Left renal pelvis (tissue), 4 donors: ENCODE measurements around the gene ATAD3C. TPM values are rescaled to one million over a fixed set of nuclear protein-coding genes. Genes with fewer than 3 reads are reported as not detected.
"Not testable (repeated sequence)": the region's sequence is repeated elsewhere in the genome, so short reads cannot be mapped to it uniquely, and the experiment has no call there.

Experiments used
- DNase-seq, 4 donors: peaks; one replicate each; pipeline ENCODE4 v3.0.0-alpha.2; 2013; ENCODE audit warnings: low read depth in 4 of 4, low spot score in 3 of 4
- polyA plus RNA-seq, 4 donors: library from polyadenylated mRNA; unstranded; fragments of 120-200 nt; gene quantifications; one replicate each; pipeline ENCODE4 v1.2.1, GENCODE V29; 2013; ENCODE audit not compliant: insufficient read length in 4 of 4

ATAD3C gene
- polyA plus RNA-seq, 4 donors: 0.41 to 4.7 (median 1.9) TPM

DNA sequence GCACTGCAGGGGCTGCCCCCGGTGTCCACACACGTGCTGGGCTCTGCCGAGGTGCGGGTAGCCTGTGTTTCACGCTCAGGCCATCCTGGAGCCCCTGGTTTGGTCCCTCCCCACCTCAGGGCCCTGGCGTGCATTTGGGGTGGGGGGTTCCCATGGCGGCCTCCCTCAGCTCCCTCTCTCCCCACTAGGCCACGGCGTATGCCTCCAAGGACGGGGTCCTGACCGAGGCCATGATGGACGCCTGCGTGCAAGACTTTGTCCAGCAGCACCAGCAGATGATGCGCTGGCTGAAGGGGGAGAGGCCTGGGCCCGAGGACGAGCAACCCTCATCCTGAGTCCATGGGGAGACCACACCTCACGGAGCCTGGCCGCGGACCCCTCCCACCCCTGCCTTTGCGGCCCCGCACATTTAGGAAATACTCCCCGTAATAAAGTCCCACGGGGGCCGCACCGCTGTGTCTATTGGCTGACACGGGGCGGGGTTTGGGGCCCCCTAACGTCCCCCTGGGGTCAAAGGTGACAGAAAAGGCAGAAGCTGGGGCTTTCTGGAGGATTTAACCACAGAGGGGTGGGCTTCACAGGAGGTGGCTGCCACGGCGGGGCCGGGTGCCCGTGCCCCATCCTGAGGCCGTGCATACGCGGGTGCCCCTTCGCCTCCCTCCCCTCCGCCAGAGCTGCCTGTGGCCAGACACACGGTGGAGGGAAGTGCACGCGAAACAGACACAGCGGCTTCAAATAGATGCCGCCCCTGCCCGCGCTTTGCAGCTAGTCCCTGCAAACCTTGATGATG is 18.9 kb downstream of the ATAD3C start:
- not testable (repeated sequence) for DNase-seq

GRCh38 chr1:1470626-1471388 is 21.3 kb downstream of the ATAD3C start:
- DNase-seq: no peak

- DNase-seq: peak; percentile 76 to 85 (median 82)
Measured at GRCh38 chr1:1471389-1472052, 22.0 kb downstream of the ATAD3C start, which contains the start of gene ATAD3B. TSS of gene ATAD3B (plus strand) at chr1:1471765. CDS start at chr1:1471885, 120 bp downstream.

- not testable (repeated sequence) for DNase-seq
Measured at GRCh38 chr1:1472053-1472876, 22.8 kb downstream of the ATAD3C start.

GRCh38 chr1:1476011-1476410 is 26.5 kb downstream of the ATAD3C start:
- not testable (repeated sequence) for DNase-seq

GRCh38 chr1:1477206-1477605 is 27.7 kb downstream of the ATAD3C start:
- DNase-seq: no peak

DNA sequence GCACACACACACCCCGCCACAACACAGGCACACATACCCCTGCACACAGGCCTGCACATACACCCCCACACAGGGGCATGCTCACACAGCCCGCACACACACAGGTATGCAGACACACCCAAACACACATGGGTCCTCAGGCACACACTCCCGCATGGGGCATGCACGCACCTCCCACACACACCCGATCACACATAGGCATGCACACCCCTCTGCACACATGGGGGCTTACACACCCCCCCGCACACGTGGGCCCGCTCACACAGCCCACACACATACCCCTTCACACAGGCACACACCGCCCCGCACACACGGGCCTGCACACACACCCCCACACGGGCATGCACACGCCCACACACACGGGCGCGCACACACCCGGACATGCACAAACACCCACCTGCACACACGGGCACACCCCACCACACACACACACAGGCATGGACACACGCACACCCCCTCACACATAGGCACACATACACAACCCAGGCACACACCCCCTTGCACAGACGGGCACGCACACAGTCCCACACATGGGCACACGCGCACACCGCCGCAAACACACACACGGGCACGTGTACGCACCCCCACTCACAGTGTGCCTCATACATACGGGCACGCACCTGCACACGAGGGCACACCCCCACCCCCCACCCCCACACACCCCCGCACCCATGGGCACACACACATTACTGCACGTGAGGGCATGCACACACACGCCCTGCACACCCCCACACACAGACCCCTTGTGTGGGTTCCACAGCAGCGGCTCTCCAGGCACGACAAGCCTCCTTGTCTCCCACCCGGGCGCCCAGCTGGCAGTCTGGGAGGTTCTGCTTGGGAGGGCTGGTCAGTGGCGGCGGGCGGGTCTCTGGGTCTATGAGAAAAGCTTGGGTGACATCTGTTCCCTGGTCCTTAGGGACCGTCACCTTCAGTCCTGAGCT is 30.3 kb downstream of the ATAD3C start:
- no peak for DNase-seq

DNA sequence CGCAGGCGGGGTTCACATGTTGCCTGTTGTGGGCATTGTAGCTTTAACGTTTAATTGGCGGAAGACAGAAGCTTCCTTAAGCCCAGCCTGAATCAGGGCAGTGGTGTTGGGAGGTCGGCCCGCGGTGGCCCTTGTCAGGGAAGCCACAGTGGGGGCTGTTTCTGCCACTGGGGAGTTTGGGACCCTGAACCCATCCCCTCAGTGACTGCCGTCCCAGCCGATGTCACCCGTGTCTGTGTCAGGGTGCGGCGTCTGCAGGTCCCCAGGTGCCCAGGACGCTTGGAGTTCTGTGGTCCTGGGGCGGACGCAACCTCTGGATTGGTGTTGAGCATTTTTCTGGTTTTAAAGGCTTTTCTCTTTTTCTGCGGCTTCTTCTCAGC is 31.0 kb downstream of the ATAD3C start:
- DNase-seq: not testable (repeated sequence)

DNA sequence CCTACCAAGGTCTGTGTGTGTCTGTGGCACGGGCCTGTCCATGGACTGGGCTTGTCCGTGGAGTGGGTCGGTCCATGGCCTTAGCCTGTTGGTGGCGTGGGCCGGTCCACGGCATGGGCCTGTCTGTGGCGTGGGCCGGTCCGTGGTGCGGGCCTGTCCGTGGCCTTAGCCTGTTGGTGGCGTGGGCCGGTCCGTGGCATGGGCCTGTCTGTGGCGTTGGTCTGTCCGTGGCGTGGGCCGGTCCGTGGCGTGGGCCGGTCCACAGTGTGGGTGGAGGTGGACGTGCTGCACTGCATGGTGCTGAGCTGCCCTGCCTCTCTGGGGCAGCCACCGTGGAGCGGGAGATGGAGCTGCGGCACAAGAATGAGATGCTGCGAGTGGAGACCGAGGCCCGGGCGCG is 32.3 kb downstream of the ATAD3C start:
- not testable (repeated sequence) for DNase-seq

GRCh38 chr1:1482856-1483255 is 33.4 kb downstream of the ATAD3C start:
- no peak for DNase-seq

DNA sequence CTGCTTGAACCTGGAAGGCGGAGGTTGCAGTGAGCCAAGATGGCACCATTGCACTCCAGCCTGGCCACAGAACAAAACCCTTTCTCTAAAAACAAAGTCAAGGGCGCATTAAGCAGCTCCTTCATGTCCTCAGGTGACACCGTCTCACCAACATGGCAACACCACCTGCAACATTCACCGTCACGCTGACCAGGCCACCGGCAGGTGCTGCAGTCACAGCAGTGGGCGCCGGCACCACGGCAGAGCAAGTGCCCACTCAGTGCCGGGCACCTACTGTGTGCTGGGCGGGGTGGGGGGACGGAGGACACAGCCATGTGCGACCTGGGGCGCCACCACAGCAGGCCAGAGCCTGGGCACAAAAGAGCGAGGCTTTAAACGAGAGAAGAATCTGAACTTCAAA is 34.2 kb downstream of the ATAD3C start:
- DNase-seq: no peak

DNA sequence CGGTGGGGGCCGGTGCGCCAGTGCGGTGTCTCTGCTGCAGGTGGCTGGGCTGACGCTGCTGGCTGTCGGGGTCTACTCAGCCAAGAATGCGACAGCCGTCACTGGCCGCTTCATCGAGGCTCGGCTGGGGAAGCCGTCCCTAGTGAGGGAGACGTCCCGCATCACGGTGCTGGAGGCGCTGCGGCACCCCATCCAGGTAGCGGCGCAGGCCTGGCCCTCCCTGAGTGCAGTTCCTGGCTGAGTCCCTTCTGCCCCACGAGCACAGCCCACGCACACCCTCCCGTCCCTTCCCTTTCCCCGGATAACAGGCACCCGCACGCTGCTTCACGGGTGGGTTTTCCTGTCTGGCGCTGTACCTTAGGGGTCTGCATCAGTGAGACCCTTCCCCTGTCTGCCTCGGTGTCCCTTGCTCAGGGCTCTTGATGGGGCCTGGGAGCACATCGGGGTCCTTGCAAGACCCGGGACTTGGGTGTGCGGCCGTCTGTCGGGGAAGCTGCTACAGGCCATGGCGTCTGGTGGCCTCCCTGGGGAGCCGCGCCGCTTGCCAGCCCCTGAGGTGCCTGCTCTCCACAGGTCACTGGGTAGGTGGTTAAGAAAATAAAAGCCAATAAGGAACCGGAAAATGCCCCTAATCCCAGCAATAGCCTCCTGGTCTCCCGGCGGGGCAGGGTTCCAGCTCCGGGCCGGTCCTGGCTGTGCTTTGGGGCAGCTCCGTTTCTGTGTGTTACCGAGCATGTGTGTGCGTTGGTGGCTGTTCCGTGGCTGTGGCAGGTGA is 35.7 kb downstream of the ATAD3C start:
- not testable (repeated sequence) for DNase-seq

DNA sequence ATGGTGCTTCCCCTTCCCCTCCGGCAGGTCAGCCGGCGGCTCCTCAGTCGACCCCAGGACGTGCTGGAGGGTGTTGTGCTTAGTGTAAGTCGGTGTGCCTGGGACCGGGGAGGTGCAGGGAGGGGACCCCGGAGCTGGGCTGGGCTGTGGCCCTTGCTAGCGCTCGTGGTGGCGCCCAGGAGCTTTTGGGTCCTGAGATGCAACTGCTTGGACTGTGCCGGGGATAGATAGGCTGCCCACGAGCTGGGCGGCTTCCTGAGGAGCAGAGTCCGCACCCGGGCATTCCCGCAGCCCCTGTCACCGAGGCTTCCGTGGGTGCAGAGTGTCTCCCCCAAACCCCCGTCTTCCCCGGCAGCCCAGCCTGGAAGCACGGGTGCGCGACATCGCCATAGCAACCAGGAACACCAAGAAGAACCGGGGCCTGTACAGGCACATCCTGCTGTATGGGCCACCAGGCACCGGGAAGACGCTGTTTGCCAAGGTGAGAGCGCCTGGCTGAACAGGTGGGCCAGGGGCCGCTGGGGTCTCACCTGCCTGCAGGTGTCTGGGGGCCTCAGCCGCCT is 36.3 kb downstream of the ATAD3C start:
- not testable (repeated sequence) for DNase-seq

- no peak for DNase-seq
Measured at GRCh38 chr1:1487701-1488100, 38.2 kb downstream of the ATAD3C start.

DNA sequence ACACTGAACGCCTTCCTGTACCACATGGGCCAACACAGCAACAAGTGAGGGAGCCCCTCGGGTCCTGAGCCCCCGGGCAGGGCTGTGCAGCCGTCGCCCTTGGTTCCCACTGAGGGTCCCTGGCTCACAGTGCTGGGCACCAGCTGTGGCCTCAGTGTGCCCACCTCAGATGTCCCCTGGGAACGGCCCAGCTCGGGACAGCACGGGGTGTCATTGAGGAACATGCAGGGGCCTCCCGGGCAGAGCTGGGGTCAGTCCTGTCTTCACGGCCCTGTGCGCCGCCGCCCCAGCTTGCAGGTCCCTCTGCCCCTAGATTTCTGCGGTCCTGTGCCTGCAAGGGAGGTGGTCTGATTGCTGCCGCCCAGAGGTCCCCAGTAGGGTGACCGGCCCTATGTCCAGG is 39.7 kb downstream of the ATAD3C start:
- no peak for DNase-seq

DNA sequence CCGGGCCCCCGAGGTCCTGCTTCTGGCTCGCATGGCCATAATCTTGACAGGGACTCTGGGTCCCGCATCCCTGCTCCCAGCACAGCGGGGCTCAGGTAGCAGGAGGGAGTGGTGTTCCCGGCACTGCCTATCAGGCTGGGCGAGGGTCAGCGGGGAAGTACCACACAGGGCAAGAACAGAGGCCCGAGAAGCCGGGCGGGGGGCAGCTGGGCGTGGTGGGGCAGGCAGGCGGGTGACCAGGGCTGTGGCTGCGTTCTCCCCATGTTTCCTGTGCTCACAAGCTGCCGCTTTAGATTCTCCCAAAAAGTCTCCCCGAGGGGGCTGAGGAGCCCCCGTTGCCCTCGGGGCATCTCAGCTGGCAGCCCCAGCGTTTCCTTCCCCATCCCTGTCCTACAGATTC is 40.4 kb downstream of the ATAD3C start:
- no peak for DNase-seq

- no peak for DNase-seq
Measured at GRCh38 chr1:1490633-1491230, 41.2 kb downstream of the ATAD3C start.

- DNase-seq: no peak
Measured at GRCh38 chr1:1491601-1492000, 42.1 kb downstream of the ATAD3C start.
